Activated CD4-positive, alpha-beta T cell treated with anti-CD3 and anti-CD28 coated beads, Interleukin-2, amount 50 U/mL, for 4 hours (primary cell): ENCODE results near the gene FNDC3B.
"Not testable (repeated sequence)": the region's sequence is repeated elsewhere in the genome, so short reads cannot be mapped to it uniquely, and the experiment has no call there.

Experiments
- DNase-seq, 2 experiments: peaks; one replicate each; pipeline ENCODE4 v3.0.0-alpha.2; 2020

The FNDC3B gene

GRCh38 chr3:172354931-172355499 is 315.6 kb downstream of the FNDC3B start:
- no peak for DNase-seq

DNA sequence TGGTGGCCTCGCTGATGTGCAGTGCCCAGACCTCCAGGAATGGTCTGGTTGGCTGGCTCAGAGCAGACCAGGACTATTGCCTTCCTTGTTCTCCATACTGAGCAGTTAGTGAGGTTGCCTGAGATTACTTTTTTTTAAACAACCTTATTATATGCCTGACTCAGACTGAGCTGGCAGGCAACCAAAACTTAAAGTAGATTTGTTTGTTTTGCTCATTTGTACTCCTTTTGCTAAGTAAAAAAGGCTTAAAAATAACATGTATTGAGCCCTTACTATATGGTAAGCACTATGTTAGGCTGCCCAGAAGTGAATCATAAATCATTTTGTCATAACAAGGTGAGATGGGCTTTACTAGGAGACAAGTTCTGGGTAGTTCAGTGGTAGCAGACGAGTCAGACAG is 316.5 kb downstream of the FNDC3B start:
- no peak for DNase-seq

GRCh38 chr3:172356427-172356826 is 317.0 kb downstream of the FNDC3B start:
- no peak for DNase-seq

DNA sequence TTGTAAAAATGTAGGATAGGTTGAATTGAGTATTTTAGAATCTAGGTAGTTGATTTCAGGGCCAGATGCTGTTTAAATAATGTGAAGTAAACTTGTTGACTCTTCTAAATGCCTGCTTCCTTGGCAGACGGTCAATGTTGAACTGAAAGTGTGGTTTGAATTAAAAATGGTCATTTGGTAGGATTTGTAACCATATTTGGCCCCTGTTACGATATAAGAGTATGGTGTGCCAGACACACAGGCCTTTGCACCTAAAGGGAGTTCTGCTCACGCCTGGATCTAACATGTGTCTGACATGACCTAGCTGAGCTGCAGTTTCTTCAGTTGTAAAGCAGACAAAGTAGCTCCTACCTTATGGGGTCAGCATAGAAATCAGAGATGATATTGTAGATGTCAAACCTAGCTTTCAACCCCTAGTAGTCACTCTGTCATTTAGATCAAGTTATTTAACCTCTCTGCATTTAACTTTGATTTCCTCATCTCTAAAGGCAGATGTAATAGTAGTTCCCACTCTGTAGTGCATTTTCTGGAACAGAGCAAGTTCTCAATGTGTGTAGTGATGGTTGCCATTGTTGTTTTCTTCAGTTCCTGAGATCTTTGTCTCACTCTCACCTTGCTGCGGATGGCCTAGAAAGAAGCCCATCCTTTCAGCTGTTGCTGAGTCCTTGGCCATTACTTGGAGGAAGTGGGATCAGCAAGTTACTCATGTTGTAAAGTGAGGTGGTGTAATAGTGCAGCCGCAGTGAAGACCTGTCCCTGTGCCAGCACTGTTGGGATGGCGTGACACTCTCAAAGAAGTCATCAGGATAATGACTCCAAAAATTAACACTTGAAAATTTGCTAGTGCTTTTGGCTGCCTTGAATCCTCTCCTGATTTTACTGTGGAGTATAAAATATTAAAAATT is 318.7 kb downstream of the FNDC3B start:
- no peak for DNase-seq

DNA sequence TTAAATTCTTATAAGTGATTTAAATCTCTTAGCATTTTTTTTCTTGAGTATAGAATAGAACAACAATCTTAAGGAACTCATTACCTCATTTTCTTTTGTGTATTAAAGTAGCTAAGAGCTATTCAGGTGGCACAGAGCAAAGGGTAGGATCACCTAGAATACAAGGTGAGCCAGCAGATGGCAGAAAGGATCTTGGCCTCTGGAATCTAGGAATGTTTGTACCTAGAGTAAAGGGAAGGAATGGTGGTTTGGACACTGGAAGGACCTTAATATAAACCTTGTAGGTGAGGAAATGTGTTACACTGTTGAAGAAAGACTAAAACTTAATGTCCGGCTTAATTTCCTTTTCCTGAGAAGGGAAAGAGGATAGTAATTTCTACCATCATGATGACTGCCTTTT is 319.9 kb downstream of the FNDC3B start:
- no peak for DNase-seq

DNA sequence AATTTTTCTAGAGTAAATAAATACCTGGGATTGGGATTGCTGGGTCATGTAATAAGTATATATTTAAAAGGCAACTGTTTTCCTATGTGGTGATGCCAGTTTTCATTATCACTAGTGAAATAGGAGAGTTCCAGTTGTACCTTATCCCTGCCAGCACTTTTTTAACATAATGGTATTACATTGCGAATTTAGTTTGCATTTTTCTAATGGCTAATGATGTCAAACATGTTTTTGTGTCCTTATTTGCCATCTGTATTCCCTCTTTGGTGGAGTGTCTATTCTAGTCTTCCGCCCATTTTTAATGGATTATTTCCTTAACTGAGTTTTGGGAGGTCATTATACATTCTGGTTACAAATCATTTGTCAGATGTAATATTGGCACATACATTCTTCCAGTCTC is 320.6 kb downstream of the FNDC3B start:
- DNase-seq = no peak

GRCh38 chr3:172362583-172362982 is 323.2 kb downstream of the FNDC3B start:
- no peak for DNase-seq

GRCh38 chr3:172364374-172365027 is 325.1 kb downstream of the FNDC3B start:
- DNase-seq = no peak

DNA sequence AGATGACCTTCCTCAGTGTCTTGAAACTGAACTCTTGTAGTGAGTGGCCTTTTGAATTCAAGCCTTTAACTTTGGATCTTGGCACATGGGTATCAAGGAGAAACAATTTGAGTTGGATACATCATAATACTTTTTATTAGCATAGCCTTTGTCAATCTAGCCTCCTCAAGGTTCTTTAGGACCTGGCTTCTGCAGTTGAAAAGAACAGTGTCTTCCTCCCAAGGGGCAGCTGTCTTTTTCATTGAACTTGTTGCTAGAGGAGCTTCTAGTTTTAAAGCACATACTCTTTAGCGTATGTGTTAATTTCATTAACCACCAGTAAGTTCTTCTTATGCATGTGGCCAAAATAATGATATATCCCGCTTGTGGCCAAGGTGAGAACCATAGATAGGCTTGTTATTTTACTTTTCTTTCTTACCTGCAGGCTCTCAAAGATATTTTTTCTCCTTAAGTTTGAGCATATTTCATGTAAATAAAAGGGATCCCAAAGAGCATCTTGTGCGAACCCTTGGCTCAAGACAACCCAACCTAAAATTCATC is 325.7 kb downstream of the FNDC3B start:
- no peak for DNase-seq

DNA sequence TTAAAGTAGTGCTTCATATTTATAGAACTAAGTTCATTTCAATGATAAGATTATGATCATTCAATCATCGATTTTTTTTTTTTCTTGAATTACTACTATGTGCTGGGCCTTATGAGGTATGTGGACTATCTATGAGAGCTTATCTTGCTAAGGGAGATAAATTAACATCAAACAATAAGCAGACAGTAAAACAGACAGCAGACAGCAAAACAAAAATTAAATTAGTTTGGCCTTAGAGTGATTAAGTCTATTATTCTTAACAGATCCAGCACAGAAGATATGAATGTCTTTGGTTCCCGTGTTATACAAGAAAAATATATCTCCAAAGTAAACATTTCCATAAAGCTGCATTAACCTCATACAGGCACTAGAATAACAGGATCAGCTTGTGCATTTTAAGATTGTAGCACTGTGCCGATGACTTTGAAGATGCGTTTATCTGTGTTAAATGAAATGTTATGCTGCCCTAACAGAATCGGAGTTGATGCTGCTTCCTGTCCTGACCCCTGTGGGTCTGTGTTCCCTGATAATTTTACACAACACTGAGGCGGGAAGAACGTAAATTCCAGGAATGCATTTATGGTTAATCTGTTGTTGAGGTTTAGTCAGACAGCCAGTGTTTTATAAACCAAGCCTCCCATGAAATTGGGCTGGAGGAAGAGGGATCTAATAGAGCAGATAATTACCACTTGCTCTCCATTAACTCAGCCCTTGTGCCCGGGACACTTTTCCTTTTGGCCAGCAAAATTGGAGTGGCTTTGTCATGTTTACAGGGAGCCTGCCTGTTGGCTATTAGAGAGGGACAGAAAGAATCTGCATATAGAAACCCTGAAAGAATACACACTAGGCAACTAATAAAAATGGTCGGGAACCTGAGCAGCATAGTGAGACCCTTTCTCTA is 328.1 kb downstream of the FNDC3B start:
- no peak for DNase-seq

DNA sequence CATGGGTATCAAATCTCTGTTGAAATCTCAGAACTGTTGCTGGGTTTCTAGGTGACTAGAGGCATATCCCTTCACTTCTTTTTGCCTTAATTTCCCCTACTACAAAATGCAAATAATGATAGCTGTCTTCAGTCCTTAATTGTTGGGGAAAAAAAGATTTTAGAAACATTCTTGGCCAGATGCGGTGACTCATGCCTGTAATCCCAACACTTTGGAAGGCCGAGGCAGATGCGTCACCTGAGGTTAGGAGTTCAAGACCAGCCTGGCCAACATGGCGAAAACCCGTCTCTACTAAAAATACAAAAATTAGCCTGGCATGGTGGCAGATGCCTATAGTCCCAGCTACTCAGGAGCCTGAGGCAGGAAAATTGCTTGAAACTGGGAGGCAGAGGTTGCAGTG is 329.2 kb downstream of the FNDC3B start:
- DNase-seq = not testable (repeated sequence)

DNA sequence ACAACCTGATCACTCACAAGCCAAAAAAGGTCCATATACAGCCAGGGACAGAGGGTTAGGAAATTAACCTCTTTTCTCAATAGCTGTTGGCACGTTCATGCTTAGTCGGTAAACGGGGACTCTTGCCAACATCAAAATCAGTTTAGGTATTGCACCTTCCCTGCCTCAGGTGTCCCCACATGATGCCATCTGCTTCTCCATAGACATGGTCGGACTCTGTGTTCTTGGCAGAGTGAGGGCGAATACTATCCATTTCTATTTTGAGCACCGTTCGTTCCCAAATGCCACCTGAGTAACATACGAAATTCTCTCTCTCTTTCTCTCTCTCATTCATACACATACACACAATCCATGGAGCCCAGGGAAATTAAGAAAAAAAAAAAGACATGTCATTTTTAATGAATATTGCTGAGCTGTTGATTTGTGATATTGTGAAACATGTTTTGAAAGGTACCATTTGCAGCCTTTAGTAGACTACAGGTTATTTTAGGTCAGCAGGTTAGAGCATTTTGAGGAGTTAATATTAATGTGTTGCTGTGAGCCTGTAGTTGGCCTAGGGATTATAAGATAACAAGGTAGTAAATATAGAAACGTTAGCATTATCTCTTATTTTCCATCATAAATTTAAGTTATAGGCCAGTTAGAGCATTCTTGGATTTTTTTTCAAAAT is 330.3 kb downstream of the FNDC3B start:
- DNase-seq = no peak

- DNase-seq = no peak
Observed at GRCh38 chr3:172370419-172370818, 331.0 kb downstream of the FNDC3B start.

DNA sequence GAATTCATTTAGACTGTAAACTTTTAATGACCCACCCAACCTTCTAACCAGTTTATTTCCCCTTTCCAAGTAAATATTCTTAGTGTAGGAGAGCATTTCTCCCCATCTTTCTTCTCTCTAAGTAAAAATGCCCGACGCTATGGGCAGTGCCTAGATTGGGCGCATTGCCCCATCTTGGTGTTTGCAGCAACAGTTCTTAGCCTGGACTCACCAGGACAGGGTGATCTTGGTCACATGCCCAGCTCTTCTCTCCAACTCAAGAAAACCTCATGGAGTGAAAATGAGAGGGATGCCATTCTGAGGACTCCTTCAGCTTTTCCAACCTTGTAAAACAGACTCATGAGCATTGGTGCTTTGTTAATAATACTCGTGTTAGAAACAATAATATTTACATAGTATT is 332.2 kb downstream of the FNDC3B start:
- DNase-seq = no peak

DNA sequence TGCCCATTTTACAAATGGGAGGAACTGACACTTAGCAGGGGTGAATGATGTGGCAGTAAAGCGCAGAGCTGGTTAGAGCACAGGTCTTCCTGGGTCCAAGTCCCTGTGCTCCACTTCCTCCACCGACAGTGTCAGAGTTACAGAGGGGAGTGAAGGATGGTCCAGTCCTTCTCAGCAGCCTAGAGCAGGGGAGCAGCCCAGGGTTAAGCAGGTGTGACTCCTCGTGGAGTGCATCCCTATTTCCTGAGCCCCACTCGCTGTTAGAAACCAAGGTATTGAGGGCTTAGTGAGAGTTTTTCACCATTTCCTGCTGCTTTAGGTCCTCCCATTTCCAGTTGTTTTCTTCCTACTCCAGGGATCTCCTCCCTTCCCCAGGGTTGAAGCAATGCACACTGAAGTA is 333.5 kb downstream of the FNDC3B start:
- DNase-seq = no peak

DNA sequence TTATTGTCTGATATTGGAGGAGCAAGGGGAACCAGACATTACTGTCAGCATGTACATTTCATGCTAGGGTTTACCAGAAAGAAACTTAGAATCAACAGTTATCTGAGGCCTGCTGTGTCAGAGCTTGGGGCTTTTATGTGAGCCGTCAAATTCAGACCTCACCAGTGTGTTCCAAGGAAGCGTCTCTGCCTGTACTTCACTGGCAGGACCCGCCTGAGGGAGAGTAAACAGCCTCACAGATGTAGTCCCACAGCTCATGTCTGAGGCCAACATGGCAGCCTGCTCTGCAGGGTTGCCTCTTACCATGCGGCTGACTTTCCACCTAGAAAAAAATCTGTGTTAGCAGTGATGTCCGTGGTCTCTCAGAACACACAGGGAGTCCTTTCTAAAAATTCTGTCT is 334.5 kb downstream of the FNDC3B start:
- DNase-seq = no peak

DNA sequence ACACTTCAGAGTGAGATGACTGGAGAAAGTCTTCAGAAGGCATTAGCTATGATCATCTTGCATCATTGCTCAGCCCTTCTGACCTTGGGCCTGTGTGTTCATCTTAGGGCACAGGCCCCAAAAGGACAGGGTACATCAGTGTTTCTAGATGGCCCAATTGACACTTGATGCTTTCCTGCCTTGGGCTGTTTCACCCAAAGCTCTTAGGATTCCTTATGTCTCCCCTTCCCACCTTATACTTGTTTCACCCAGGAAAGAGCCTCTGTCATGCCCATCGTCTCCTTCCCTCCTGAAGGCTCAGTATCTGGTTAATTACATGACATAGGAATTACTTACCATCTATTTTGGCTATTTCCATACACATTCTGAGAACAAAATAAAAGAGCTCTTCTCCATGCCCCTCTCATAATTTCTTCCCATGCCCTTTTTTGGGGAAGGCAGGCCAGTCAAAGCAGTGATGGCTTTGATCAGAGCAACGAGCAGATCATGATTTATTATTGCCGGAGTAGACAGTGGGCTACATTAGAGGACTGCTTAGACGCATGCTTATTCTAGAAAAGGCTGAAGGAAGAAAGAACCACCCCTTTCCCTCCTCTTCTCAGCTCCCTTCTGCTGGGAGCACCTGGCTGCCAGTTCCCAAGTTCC is 335.9 kb downstream of the FNDC3B start:
- DNase-seq = no peak

GRCh38 chr3:172376402-172376801 is 337.0 kb downstream of the FNDC3B start:
- no peak for DNase-seq

GRCh38 chr3:172376881-172377280 is 337.5 kb downstream of the FNDC3B start:
- no peak for DNase-seq

GRCh38 chr3:172378439-172378838 is 339.1 kb downstream of the FNDC3B start:
- DNase-seq = no peak

GRCh38 chr3:172379372-172379771 is 340.0 kb downstream of the FNDC3B start:
- DNase-seq = no peak

DNA sequence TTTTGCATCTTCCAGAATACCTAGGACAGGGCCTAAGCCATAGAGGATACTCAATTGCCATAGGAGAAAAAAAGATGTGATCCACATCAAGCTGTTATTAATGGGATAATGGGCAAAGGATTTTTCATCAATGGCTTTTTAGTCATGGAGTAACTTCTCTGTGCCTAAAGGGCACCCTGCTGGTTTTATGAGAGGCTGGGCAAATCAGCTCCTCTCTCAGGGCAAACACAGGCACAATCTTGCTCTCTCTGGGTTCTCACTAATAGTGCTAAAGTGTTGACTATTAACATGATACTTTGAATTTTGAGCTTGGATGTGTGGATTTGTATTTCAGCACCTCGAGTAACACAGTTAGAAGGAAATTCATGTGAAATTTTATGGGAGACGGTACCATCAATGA is 341.3 kb downstream of the FNDC3B start:
- DNase-seq = no peak
